SK-N-SH (cell line): ENCODE results near the gene APLN.

Source experiments
- CTCF ChIP-seq: fragments of 200-600 bp; sonication (generic); IDR thresholded peaks from 2 replicates; pipeline ENCODE4 v1.6.1; 2017; ENCODE audit warnings: antibody characterized with exemption, mild to moderate bottlenecking, moderate library complexity
- EP300 ChIP-seq, 2 experiments: IDR thresholded peaks; 2 replicates each; pipeline versions ENCODE4 v1.4.0 to v1.6.1; 2012; ENCODE audit warnings: borderline replicate concordance in 1 of 2, low read depth in 1 of 2, low read length in 1 of 2
- EZH2phosphoT487 ChIP-seq: fragments of 200-600 bp; sonication (generic); IDR thresholded peaks from 2 replicates; pipeline ENCODE4 v1.6.1; 2017; ENCODE audit warnings: low read depth, mixed run types, mild to moderate bottlenecking, antibody characterized with exemption, moderate library complexity, borderline replicate concordance
- FOXM1 ChIP-seq: IDR thresholded peaks from 2 replicates; pipeline ENCODE4 v1.4.0; 2012; ENCODE audit warnings: low read depth, mild to moderate bottlenecking
- IRF3 ChIP-seq: fragments of 150-350 bp; IDR thresholded peaks from 2 replicates; pipeline ENCODE4 v1.6.1; 2016; ENCODE audit warnings: mild to moderate bottlenecking, low read depth, low read length
- JUND ChIP-seq: IDR thresholded peaks from 2 replicates; pipeline ENCODE4 v1.4.0; 2012
- MXI1 ChIP-seq: IDR thresholded peaks from 2 replicates; pipeline ENCODE4 v1.6.1; 2012; ENCODE audit warnings: mild to moderate bottlenecking, low read depth, low read length, improper control_type of control experiment
- POLR2AphosphoS5 ChIP-seq: IDR thresholded peaks from 2 replicates; pipeline ENCODE4 v1.6.1; 2012; ENCODE audit warnings: low read depth, low read length
- RAD21 ChIP-seq: IDR thresholded peaks from 2 replicates; pipeline ENCODE4 v1.6.1; 2012; ENCODE audit warnings: mild to moderate bottlenecking, low read length
- RFX5 ChIP-seq: IDR thresholded peaks from 2 replicates; pipeline ENCODE4 v1.6.1; 2012; ENCODE audit warnings: mild to moderate bottlenecking, improper control_type of control experiment, low read length
- RXRA ChIP-seq: IDR thresholded peaks from 2 replicates; pipeline ENCODE4 v1.4.0; 2012; ENCODE audit warnings: low read depth, mild to moderate bottlenecking, borderline replicate concordance
- USF1 ChIP-seq: IDR thresholded peaks from 2 replicates; pipeline ENCODE4 v1.4.0; 2012; ENCODE audit warnings: low read depth, borderline replicate concordance
- ZBTB33 ChIP-seq: IDR thresholded peaks from 2 replicates; pipeline ENCODE4 v1.4.0; 2012; ENCODE audit warnings: low read depth, borderline replicate concordance

- peak; percentile 15; the same call in 1 of the 2 replicates for TF ChIP-seq CTCF
- TF ChIP-seq USF1, result no peak
- no peak; the same call in 1 of the 2 replicates for TF ChIP-seq RAD21
- TF ChIP-seq JUND, result no peak
- TF ChIP-seq EZH2phosphoT487, result no peak
- TF ChIP-seq EP300 (IDR thresholded peaks at IDR 0.05; ENCODE audit: borderline replicate concordance in 1 of 2, low read depth in 1 of 2, low read length in 1 of 2), result no peak
- TF ChIP-seq RXRA, result no peak
- TF ChIP-seq MXI1, result no peak
- TF ChIP-seq FOXM1, result no peak
- no peak for TF ChIP-seq POLR2AphosphoS5
- TF ChIP-seq IRF3, result no peak
- TF ChIP-seq RFX5, result no peak
- TF ChIP-seq ZBTB33, result no peak
These were observed 45.4 kb downstream of the APLN start for GRCh38 chrX:129609395-129609794.
